Keratinocyte (primary cell): ENCODE data around the gene ANKS1A. TPM values are rescaled to one million over a fixed set of nuclear protein-coding genes. Genes with fewer than 3 reads are reported as not detected.
"Not testable (repeated sequence)": the region's sequence is repeated elsewhere in the genome, so short reads cannot be mapped to it uniquely, and the experiment has no call there.

Experiments
- DNase-seq: peaks from one replicate; pipeline ENCODE4 v3.0.0-alpha.2; 2011; ENCODE audit warnings: low read depth, missing footprints, low spot score
- FAIRE-seq: peaks from 2 replicates; lab custom pipeline; 2011; peaks lifted over from hg19 to GRCh38; lab: Jason Lieb, UNC
- H2AFZ ChIP-seq: 2 replicates; pipeline ENCODE4 v1.6.0; 2012; ENCODE audit warnings: low read length, control low read depth, inconsistent platforms; ENCODE audit not compliant: control insufficient read depth
- H3K27ac ChIP-seq: 2 replicates; pipeline ENCODE4 v1.5.1; 2011; ENCODE audit warnings: low read length; ENCODE audit not compliant: control insufficient read depth, insufficient read depth
- H3K27me3 ChIP-seq: 3 replicates; pipeline ENCODE4 v1.6.0; 2011; ENCODE audit warnings: low read length; ENCODE audit not compliant: control insufficient read depth, insufficient read depth; ENCODE audit errors: extremely low read depth
- H3K36me3 ChIP-seq, 2 experiments: 2 replicates in 1 of 2; 3 replicates in 1 of 2; pipeline ENCODE4 v1.5.1; 2011; ENCODE audit warnings: low read length in 2 of 2, mild to moderate bottlenecking in 1 of 2; ENCODE audit not compliant: control insufficient read depth in 2 of 2, insufficient read depth in 2 of 2; ENCODE audit errors: extremely low read depth in 1 of 2
- H3K4me1 ChIP-seq: 3 replicates; pipeline ENCODE4 v1.5.1; 2011; ENCODE audit warnings: low read length; ENCODE audit not compliant: control insufficient read depth, insufficient read depth; ENCODE audit errors: extremely low read depth
- H3K4me2 ChIP-seq: 3 replicates; pipeline ENCODE4 v1.6.0; 2011; ENCODE audit warnings: low read depth, low read length; ENCODE audit not compliant: control insufficient read depth, insufficient read depth; ENCODE audit errors: extremely low read depth
- H3K4me3 ChIP-seq, 3 experiments: fragments of 200-600 bp in 1 of 3; sonication (generic) in 1 of 3; 2 replicates in 2 of 3; 3 replicates in 1 of 3; pipeline ENCODE4 v1.5.1; 2011 to 2016; ENCODE audit warnings: low read length in 3 of 3, mild to moderate bottlenecking in 3 of 3, control low read depth in 2 of 3, inconsistent platforms in 1 of 3, low read depth in 1 of 3, mixed read lengths in 1 of 3, mixed run types in 1 of 3, moderate library complexity in 1 of 3; ENCODE audit not compliant: control insufficient read depth in 2 of 3, insufficient read depth in 2 of 3; ENCODE audit errors: extremely low read depth in 1 of 3
- H3K79me2 ChIP-seq: 2 replicates; pipeline ENCODE4 v1.6.0; 2012; ENCODE audit warnings: low read length; ENCODE audit not compliant: control insufficient read depth, insufficient read depth
- H3K9ac ChIP-seq: 3 replicates; pipeline ENCODE4 v1.6.0; 2011; ENCODE audit warnings: low read length; ENCODE audit not compliant: control insufficient read depth, insufficient read depth; ENCODE audit errors: extremely low read depth
- H3K9me1 ChIP-seq: 3 replicates; pipeline ENCODE4 v1.6.0; 2011; ENCODE audit warnings: low read length; ENCODE audit not compliant: control insufficient read depth, insufficient read depth; ENCODE audit errors: extremely low read depth
- H3K9me3 ChIP-seq: 2 replicates; pipeline ENCODE4 v1.5.1; 2012; ENCODE audit warnings: low read depth, low read length; ENCODE audit not compliant: control insufficient read depth
- H4K20me1 ChIP-seq: 3 replicates; pipeline ENCODE4 v1.6.0; 2011; ENCODE audit warnings: low read length; ENCODE audit not compliant: control insufficient read depth, insufficient read depth; ENCODE audit errors: extremely low read depth
- EZH2 ChIP-seq: IDR thresholded peaks from one replicate; pipeline ENCODE4 v1.6.1; 2012; ENCODE audit warnings: inconsistent platforms, mild to moderate bottlenecking, low read length, moderate library complexity
- dilution Hi-C: fragments of 300-500 bp; cut with MboI; formaldehyde crosslinking; loops from one replicate; pipeline ENCODE4 v1.7.0; 2020; ENCODE audit warnings: low sequenced_read_pairs; ENCODE audit not compliant: extremely low pct_ligation_motif_present
- polyA plus RNA-seq, 5 experiments: library from polyadenylated mRNA; depleted of rRNA in 3 of 5; stranded (reverse) in 3 of 5; stranded (forward) in 1 of 5; unstranded in 1 of 5; fragments of >200 nt; gene quantifications; 1 replicate in 1 of 5; 2 replicates in 3 of 5; 3 replicates in 1 of 5; pipeline versions ENCODE4 v1.2.1 to v1.2.3, GENCODE V29; 2011 to 2012; ENCODE audit warnings: missing spikeins in 2 of 5, low read depth in 1 of 5, low replicate concordance in 1 of 5
- TF ChIP-seq, protein P1 (sequence below), 3 experiments: IDR thresholded peaks in 1 of 3; conservative IDR thresholded peaks in 1 of 3; optimal IDR thresholded peaks in 1 of 3; 2 replicates in 2 of 3; 3 replicates in 1 of 3; pipeline versions ENCODE3 to v1.5.1; 2011; ENCODE audit warnings: low read length in 3 of 3, mild to moderate bottlenecking in 3 of 3, moderate library complexity in 2 of 3, control low read depth in 1 of 3, inconsistent platforms in 1 of 3; ENCODE audit not compliant: insufficient read depth in 2 of 3; ENCODE audit errors: extremely low read depth in 1 of 3

Gene ANKS1A
- polyA plus RNA-seq, 1 donor (not counting 4 experiments of a cell fraction or from before 2014, with no cell fraction given): 8.6 TPM

DNA sequence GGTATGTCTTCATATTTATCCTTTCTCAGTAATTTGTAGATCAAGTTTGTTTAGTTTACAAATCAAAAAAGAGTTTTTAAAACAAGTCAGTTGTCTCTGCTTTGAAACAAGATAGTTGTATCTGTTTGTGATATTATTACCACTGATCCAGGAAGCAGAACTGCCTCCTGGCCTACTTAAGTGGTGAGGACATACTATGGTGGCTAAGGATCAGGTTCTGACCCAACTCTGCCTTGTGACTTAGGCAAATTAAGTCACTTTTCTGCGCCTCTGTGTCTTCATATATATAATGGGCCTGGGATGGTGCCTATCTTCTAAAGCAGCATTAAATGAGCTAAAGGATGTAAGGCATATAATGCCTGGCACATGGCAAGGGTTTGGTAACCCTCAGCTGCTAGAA is 8.7 kb downstream of the ANKS1A start:
- DNase-seq (no peak), FAIRE-seq (no peak)
- no peaks in the 10 kb centered on the region for H3K27me3 ChIP-seq
- H3K27ac ChIP-seq: no peak overlapping the region
- peaks cover 7% of the 10 kb centered on the region for H4K20me1 ChIP-seq
- no peaks in the 10 kb centered on the region for H3K4me1 ChIP-seq
- no peaks in the 10 kb centered on the region for H3K9me3 ChIP-seq
- TF ChIP-seq, protein P1, sequence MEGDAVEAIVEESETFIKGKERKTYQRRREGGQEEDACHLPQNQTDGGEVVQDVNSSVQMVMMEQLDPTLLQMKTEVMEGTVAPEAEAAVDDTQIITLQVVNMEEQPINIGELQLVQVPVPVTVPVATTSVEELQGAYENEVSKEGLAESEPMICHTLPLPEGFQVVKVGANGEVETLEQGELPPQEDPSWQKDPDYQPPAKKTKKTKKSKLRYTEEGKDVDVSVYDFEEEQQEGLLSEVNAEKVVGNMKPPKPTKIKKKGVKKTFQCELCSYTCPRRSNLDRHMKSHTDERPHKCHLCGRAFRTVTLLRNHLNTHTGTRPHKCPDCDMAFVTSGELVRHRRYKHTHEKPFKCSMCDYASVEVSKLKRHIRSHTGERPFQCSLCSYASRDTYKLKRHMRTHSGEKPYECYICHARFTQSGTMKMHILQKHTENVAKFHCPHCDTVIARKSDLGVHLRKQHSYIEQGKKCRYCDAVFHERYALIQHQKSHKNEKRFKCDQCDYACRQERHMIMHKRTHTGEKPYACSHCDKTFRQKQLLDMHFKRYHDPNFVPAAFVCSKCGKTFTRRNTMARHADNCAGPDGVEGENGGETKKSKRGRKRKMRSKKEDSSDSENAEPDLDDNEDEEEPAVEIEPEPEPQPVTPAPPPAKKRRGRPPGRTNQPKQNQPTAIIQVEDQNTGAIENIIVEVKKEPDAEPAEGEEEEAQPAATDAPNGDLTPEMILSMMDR (optimal IDR thresholded peaks at IDR 0.05 in 1 of 3, IDR thresholded peaks at IDR 0.05 in 1 of 3, conservative IDR thresholded peaks at IDR 0.05 in 1 of 3; ENCODE audit: extremely low read depth in 1 of 3, insufficient read depth in 2 of 3, low read length in 3 of 3): no peak
- TF ChIP-seq EZH2: no peak
- no peak overlapping the region for H2AFZ ChIP-seq
- H3K36me3 ChIP-seq: no peaks in the 10 kb centered on the region
- no peak overlapping the region for H3K4me3 ChIP-seq
- no peak overlapping the region for H3K9ac ChIP-seq
- no peaks in the 10 kb centered on the region for H3K9me1 ChIP-seq
- H3K79me2 ChIP-seq: peaks cover 35% of the 10 kb centered on the region
- no peak overlapping the region for H3K4me2 ChIP-seq
- dilution Hi-C loops: no loop called here

DNA sequence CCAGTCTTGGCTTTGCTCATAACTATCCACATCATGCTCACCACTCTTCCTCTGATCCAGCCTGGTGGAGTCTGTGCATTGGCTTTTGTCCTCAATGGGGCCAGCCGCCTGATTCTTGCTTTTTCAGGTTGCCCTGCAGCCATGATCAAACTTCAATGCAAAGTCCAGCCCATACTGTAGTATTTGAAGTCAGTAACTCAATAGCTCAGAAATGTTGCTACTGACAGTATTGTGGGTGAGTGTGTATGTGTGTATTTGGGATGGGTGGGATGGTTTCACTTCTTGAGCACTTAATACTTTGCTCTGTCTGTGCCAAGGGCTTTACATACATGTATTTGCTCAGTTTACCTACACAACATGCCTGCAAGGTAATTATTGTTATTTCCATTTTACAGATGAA is 10.7 kb downstream of the ANKS1A start:
- H3K9me1 ChIP-seq, dilution Hi-C loops, H3K9ac ChIP-seq, H3K4me3 ChIP-seq, H3K9me3 ChIP-seq, H3K27ac ChIP-seq, H3K36me3 ChIP-seq, H4K20me1 ChIP-seq, DNase-seq, H3K4me1 ChIP-seq, H3K27me3 ChIP-seq, H2AFZ ChIP-seq, FAIRE-seq, H3K4me2 ChIP-seq: not testable (repeated sequence)
- H3K79me2 ChIP-seq: peaks cover 17% of the 10 kb centered on the region

DNA sequence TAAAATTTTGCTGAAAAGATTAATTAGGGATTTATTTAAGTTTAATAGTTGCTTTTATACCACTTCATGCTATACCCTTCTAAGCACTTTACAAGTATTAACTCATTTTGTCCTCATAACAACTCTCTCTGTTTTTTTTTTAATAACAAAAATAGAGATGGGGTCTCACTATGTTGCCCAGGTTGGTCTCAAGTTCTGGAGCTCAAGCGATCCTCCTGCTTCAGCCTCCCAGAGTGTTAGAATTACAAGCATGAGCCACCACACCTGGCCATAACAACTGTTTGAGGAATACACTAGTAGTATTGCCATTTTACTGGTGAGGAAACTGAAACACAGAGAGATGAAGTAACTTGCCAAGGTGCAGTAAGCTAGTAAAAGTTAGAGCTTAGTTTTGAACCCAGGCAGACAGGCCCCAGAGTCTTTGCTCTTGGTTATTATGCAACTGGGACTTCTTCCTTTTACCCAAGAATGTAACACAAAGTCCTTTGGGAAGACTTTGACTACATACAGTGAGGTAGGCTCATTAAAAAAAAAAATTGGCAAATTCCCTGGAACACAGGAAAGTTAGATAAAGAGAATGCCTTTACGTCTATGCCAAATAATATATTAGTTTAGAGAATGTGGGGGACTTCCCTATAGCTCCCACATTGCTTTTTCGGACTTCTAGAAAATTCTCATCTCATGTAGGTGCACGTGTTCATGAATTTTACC is 11.4 kb downstream of the ANKS1A start:
- H3K4me3 ChIP-seq: no peak overlapping the region
- H3K4me2 ChIP-seq: no peak overlapping the region
- H2AFZ ChIP-seq: no peak overlapping the region
- H3K36me3 ChIP-seq: no peaks in the 10 kb centered on the region
- FAIRE-seq (no peak), DNase-seq (no peak)
- no peak overlapping the region for H3K27ac ChIP-seq
- no peaks in the 10 kb centered on the region for H3K4me1 ChIP-seq
- H3K9ac ChIP-seq: no peak overlapping the region
- TF ChIP-seq EZH2: no peak
- TF ChIP-seq, protein P1 (optimal IDR thresholded peaks at IDR 0.05 in 1 of 3, IDR thresholded peaks at IDR 0.05 in 1 of 3, conservative IDR thresholded peaks at IDR 0.05 in 1 of 3; ENCODE audit: extremely low read depth in 1 of 3, insufficient read depth in 2 of 3, low read length in 3 of 3): no peak
- H3K79me2 ChIP-seq: peaks cover 13% of the 10 kb centered on the region
- no peaks in the 10 kb centered on the region for H3K27me3 ChIP-seq
- no peaks in the 10 kb centered on the region for H3K9me1 ChIP-seq
- dilution Hi-C loops: no loop called here
- H3K9me3 ChIP-seq: no peaks in the 10 kb centered on the region
- peaks cover 4% of the 10 kb centered on the region for H4K20me1 ChIP-seq
